Measurements from ENCODE around the gene MATN4. TPM values are rescaled to one million over a fixed set of nuclear protein-coding genes. Genes with fewer than 3 reads are reported as not detected.

Gene MATN4
- total and polyA plus RNA-seq, 12 donors = 0.06 to 0.28 (median 0.24) TPM; not detected in 9

DNA sequence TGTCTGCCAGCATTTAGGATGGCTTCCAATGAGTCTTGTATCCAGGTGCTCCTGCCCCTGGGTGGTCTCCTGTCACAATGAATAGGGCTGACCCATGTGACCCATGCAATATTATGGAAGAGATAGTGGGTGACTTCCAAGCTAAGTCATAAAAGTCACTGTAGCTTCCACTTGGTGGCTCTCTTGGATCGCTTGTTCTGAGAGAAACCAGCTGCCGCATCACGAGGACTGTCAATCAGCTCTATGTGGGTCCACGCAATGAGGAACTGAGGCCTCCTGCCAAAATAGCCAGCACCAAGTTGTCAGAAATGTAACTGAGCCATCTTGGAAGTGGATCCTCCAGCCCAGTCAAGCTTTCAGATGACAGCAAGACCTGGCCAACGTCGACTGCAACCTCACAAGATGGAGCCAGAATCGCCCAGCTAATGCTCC lies 14.9 kb upstream of the MATN4 start:
- TF ChIP-seq, protein P1, sequence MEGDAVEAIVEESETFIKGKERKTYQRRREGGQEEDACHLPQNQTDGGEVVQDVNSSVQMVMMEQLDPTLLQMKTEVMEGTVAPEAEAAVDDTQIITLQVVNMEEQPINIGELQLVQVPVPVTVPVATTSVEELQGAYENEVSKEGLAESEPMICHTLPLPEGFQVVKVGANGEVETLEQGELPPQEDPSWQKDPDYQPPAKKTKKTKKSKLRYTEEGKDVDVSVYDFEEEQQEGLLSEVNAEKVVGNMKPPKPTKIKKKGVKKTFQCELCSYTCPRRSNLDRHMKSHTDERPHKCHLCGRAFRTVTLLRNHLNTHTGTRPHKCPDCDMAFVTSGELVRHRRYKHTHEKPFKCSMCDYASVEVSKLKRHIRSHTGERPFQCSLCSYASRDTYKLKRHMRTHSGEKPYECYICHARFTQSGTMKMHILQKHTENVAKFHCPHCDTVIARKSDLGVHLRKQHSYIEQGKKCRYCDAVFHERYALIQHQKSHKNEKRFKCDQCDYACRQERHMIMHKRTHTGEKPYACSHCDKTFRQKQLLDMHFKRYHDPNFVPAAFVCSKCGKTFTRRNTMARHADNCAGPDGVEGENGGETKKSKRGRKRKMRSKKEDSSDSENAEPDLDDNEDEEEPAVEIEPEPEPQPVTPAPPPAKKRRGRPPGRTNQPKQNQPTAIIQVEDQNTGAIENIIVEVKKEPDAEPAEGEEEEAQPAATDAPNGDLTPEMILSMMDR (IDR thresholded peaks at IDR 0.05) = peak in 8 of 9 donors; percentile 12 to 63 (median 48)
- Histone ChIP-seq H3K9me3 (no peaks in the 10 kb centered on the region), H3K4me1 (peaks cover 0 to 15% (median 0%) of the 10 kb centered on the region in 9 donors), H3K36me3 (peaks cover 0 to 34% (median 3%) of the 10 kb centered on the region in 9 donors), H3K4me3 (no peak overlapping the region), H3K27me3 (peaks cover 0 to 3% (median 0%) of the 10 kb centered on the region in 7 donors), H3K27ac (no peak overlapping the region)
- ATAC-seq = peak; percentile 68 to 85 (median 80)
- 29 to 38% methylated on average over 7 of the region's 7 CpGs for WGBS, 2 donors
- DNase-seq = peak in 1 of 2 donors; percentile 62
- intact Hi-C loops (cut with DNase I) = loop anchor here in 8 of 10 donors (2.0 to 5.0 kb wide), 7 partner anchors 34 to 448 kb away; partner anchors contain the start of gene SYS1 (in 2 of the 8)

DNA sequence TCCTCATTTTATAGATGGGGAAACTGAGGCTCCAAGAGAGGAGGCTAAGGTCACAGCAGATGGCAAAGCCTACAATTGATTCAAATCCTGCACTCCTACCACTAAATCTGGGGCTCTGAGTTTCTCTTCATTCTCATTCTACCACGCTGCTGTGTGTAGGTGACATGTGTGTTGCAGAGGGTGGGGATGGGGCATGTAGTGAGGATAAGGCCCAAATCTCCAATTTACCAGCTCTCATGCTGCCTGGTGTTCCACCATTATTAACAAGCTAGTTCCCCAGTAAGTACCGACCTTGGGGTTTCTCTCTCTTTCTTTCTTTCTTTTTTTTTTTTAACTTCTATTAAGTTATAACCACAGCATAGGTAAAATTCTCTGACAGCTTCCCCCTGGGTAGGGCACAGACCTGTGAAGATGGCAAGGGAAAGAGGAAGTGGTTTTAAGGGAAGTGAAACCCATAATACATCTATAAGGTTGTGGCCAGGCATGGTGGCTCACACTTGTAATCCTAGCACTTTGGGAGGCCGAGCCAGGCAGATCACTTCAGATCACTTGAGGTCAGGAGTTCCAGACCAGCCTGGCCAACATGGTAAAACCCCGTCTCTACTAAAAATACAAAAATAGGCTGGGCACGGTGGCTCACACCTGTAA lies 13.0 kb upstream of the MATN4 start:
- H3K27ac ChIP-seq = no peak overlapping the region
- no peaks in the 10 kb centered on the region for H3K9me3 ChIP-seq
- intact Hi-C loops (cut with DNase I) = loop anchor here in 7 of 10 donors (1.0 to 5.0 kb wide), 7 partner anchors 36 to 450 kb away; partner anchors contain the start of gene SYS1 (in 2 of the 7)
- peaks cover 0 to 15% (median 0%) of the 10 kb centered on the region in 9 donors for H3K4me1 ChIP-seq
- 75 to 97% methylated on average over 5 of the region's 5 CpGs for WGBS, 2 donors
- no peak overlapping the region for H3K4me3 ChIP-seq
- peaks cover 0 to 22% (median 16%) of the 10 kb centered on the region in 7 donors for H3K27me3 ChIP-seq
- DNase-seq = no peak
- TF ChIP-seq, protein P1 (IDR thresholded peaks at IDR 0.05) = no peak
- peaks cover 0 to 16% (median 0%) of the 10 kb centered on the region in 9 donors for H3K36me3 ChIP-seq
- ATAC-seq = no peak

DNA sequence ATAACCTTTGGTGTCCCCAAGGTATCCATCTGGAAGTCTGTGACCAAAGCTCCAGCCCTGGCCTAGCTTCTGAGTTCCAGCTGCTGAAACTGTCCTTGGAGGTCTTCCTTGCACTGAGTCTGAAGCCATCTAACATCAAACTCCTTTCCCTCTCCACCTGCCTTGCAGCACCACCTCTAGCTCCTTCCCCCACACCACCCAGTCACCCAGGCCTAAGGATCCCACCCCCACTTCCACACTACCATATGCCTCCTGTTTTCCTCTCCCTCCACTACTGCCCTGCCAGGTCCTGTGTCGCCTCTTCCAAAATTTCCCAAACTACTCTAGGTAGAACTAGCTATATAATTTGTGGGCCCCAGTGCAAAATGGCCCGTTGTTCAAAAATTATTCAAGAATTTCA lies 10.8 kb upstream of the MATN4 start:
- Histone ChIP-seq H3K27me3 (peaks cover 0 to 43% (median 37%) of the 10 kb centered on the region in 7 donors), H3K4me3 (no peak overlapping the region), H3K36me3 (no peaks in the 10 kb centered on the region), H3K9me3 (no peaks in the 10 kb centered on the region), H3K4me1 (peaks cover 0 to 15% (median 0%) of the 10 kb centered on the region in 9 donors), H3K27ac (no peak overlapping the region)
- intact Hi-C loops (cut with DNase I) = loop anchor here in 9 of 10 donors (1.0 to 5.0 kb wide), 8 partner anchors 118 to 453 kb away; no protein-coding TSS in a partner anchor
- ATAC-seq (no peak), DNase-seq (no peak)
- WGBS, 2 donors = 80 to 89% methylated on average over 2 of the region's 2 CpGs
- TF ChIP-seq, protein P1 (IDR thresholded peaks at IDR 0.05) = no peak

DNA sequence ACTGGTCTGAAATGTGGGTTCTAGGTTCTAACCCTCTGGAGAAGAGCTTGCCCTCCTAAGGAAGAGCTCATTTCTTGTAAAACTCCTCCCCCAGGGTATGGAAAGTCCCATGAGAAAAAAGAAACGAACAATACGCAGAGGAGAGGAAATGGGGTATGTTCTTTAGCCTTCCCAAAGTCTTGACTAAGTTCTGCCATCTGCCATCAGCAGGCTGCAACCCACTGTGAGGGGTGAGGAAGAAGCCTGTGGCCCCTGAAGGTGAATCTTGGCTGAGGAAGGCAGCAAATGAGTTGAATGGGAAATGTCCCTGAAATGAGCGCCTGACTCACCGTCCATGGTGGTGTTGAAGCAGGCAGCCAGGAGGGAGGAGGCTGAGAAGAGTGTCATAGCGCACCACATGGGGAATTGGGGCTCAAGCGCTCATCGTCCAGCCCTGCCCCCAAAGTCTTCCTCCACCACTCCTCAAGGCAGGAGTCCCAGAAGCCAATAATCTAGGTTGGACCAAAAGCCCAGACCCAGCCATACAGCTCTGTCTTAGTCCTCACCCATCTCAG lies 10.4 kb upstream of the MATN4 start:
- H3K27ac ChIP-seq = no peak overlapping the region
- H3K4me3 ChIP-seq = no peak overlapping the region
- ATAC-seq (no peak), DNase-seq (no peak)
- WGBS, 2 donors = 71 to 77% methylated on average over 7 of the region's 7 CpGs
- H3K4me1 ChIP-seq = peaks cover 0 to 15% (median 0%) of the 10 kb centered on the region in 9 donors
- intact Hi-C loops (cut with DNase I) = loop anchor here in 8 of 10 donors (2.0 to 5.0 kb wide), 6 partner anchors 118 to 454 kb away; no protein-coding TSS in a partner anchor
- no peaks in the 10 kb centered on the region for H3K36me3 ChIP-seq
- peaks cover 0 to 45% (median 41%) of the 10 kb centered on the region in 7 donors for H3K27me3 ChIP-seq
- TF ChIP-seq, protein P1 (IDR thresholded peaks at IDR 0.05) = no peak
- H3K9me3 ChIP-seq = no peaks in the 10 kb centered on the region
